Osteocyte (in vitro differentiated cells): ENCODE data around the gene FLT1. TPM values are rescaled to one million over a fixed set of nuclear protein-coding genes. Genes with fewer than 3 reads are reported as not detected.

ENCODE experiments used
- DNase-seq: peaks from one replicate; pipeline ENCODE4 v3.0.0; 2021; ENCODE audit warnings: mixed read lengths; ENCODE audit not compliant: unreplicated experiment; ENCODE audit errors: extremely low spot score
- H3K27ac Mint-ChIP-seq: one replicate; pipeline ENCODE4 v1.8.0; 2021; ENCODE audit warnings: mild to moderate bottlenecking, mixed read lengths; ENCODE audit not compliant: unreplicated experiment
- H3K27me3 Mint-ChIP-seq: one replicate; pipeline ENCODE4 v1.8.0; 2021; ENCODE audit warnings: mixed read lengths; ENCODE audit not compliant: unreplicated experiment
- H3K36me3 Mint-ChIP-seq: one replicate; pipeline ENCODE4 v1.8.0; 2021; ENCODE audit warnings: mixed read lengths; ENCODE audit not compliant: unreplicated experiment
- H3K4me1 Mint-ChIP-seq: one replicate; pipeline ENCODE4 v1.8.0; 2021; ENCODE audit warnings: mixed read lengths; ENCODE audit not compliant: unreplicated experiment
- H3K4me3 Mint-ChIP-seq: one replicate; pipeline ENCODE4 v1.8.0; 2021; ENCODE audit warnings: mild to moderate bottlenecking, moderate library complexity, mixed read lengths; ENCODE audit not compliant: unreplicated experiment
- H3K9me3 Mint-ChIP-seq: one replicate; pipeline ENCODE4 v1.8.0; 2021; ENCODE audit warnings: mixed read lengths; ENCODE audit not compliant: unreplicated experiment
- total RNA-seq: library from RNA; stranded (reverse); gene quantifications from 2 replicates; pipeline ENCODE4 v1.2.1, GENCODE V29; 2021
- TF ChIP-seq, protein P1 (sequence below): fragments of 200-600 bp; sonication (generic); IDR thresholded peaks from 2 replicates; pipeline ENCODE4 v1.5.0; 2021; ENCODE audit warnings: antibody characterized with exemption, mild to moderate bottlenecking, moderate library complexity

Gene FLT1
- total RNA-seq, 1 donor from 2014 or later: 3.4 TPM

- no peak overlapping the region for H3K4me3 Mint-ChIP-seq
- H3K27me3 Mint-ChIP-seq: no peaks in the 10 kb centered on the region
- DNase-seq: no peak
- no peak overlapping the region for H3K27ac Mint-ChIP-seq
- H3K9me3 Mint-ChIP-seq: peaks cover 8% of the 10 kb centered on the region
- H3K4me1 Mint-ChIP-seq: peaks cover 32% of the 10 kb centered on the region
- no peaks in the 10 kb centered on the region for H3K36me3 Mint-ChIP-seq
- TF ChIP-seq, protein P1, sequence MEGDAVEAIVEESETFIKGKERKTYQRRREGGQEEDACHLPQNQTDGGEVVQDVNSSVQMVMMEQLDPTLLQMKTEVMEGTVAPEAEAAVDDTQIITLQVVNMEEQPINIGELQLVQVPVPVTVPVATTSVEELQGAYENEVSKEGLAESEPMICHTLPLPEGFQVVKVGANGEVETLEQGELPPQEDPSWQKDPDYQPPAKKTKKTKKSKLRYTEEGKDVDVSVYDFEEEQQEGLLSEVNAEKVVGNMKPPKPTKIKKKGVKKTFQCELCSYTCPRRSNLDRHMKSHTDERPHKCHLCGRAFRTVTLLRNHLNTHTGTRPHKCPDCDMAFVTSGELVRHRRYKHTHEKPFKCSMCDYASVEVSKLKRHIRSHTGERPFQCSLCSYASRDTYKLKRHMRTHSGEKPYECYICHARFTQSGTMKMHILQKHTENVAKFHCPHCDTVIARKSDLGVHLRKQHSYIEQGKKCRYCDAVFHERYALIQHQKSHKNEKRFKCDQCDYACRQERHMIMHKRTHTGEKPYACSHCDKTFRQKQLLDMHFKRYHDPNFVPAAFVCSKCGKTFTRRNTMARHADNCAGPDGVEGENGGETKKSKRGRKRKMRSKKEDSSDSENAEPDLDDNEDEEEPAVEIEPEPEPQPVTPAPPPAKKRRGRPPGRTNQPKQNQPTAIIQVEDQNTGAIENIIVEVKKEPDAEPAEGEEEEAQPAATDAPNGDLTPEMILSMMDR: no peak
Observed at GRCh38 chr13:28447989-28448388, 46.9 kb downstream of the FLT1 start.

GRCh38 chr13:28447206-28447605 lies 47.7 kb downstream of the FLT1 start:
- DNase-seq: no peak
- H3K4me3 Mint-ChIP-seq: no peak overlapping the region
- peaks cover 8% of the 10 kb centered on the region for H3K9me3 Mint-ChIP-seq
- TF ChIP-seq, protein P1: no peak
- no peak overlapping the region for H3K27ac Mint-ChIP-seq
- H3K27me3 Mint-ChIP-seq: no peaks in the 10 kb centered on the region
- H3K4me1 Mint-ChIP-seq: peaks cover 28% of the 10 kb centered on the region
- H3K36me3 Mint-ChIP-seq: no peaks in the 10 kb centered on the region

GRCh38 chr13:28442839-28443238 lies 52.1 kb downstream of the FLT1 start:
- Mint-ChIP-seq H3K36me3 (peaks cover 3% of the 10 kb centered on the region), H3K4me3 (no peak overlapping the region), H3K4me1 (no peaks in the 10 kb centered on the region), H3K9me3 (peaks cover 8% of the 10 kb centered on the region), H3K27me3 (no peaks in the 10 kb centered on the region), H3K27ac (no peak overlapping the region)
- no peak for DNase-seq
- TF ChIP-seq, protein P1: no peak

GRCh38 chr13:28441529-28441928 lies 53.4 kb downstream of the FLT1 start:
- Mint-ChIP-seq H3K9me3 (peaks cover 8% of the 10 kb centered on the region), H3K4me3 (no peak overlapping the region), H3K4me1 (no peaks in the 10 kb centered on the region), H3K36me3 (peaks cover 3% of the 10 kb centered on the region), H3K27ac (no peak overlapping the region), H3K27me3 (no peaks in the 10 kb centered on the region)
- TF ChIP-seq, protein P1: no peak
- no peak for DNase-seq

- no peak for DNase-seq
- TF ChIP-seq, protein P1: no peak
- no peaks in the 10 kb centered on the region for H3K4me1 Mint-ChIP-seq
- H3K36me3 Mint-ChIP-seq: peaks cover 3% of the 10 kb centered on the region
- peaks cover 8% of the 10 kb centered on the region for H3K9me3 Mint-ChIP-seq
- H3K4me3 Mint-ChIP-seq: no peak overlapping the region
- H3K27ac Mint-ChIP-seq: no peak overlapping the region
- H3K27me3 Mint-ChIP-seq: no peaks in the 10 kb centered on the region
Observed at GRCh38 chr13:28440774-28441504, 54.0 kb downstream of the FLT1 start.
